ENCODE data around the gene QRICH2.
"Not testable (repeated sequence)": the region's sequence is repeated elsewhere in the genome, so short reads cannot be mapped to it uniquely, and the experiment has no call there.

The QRICH2 gene

DNA sequence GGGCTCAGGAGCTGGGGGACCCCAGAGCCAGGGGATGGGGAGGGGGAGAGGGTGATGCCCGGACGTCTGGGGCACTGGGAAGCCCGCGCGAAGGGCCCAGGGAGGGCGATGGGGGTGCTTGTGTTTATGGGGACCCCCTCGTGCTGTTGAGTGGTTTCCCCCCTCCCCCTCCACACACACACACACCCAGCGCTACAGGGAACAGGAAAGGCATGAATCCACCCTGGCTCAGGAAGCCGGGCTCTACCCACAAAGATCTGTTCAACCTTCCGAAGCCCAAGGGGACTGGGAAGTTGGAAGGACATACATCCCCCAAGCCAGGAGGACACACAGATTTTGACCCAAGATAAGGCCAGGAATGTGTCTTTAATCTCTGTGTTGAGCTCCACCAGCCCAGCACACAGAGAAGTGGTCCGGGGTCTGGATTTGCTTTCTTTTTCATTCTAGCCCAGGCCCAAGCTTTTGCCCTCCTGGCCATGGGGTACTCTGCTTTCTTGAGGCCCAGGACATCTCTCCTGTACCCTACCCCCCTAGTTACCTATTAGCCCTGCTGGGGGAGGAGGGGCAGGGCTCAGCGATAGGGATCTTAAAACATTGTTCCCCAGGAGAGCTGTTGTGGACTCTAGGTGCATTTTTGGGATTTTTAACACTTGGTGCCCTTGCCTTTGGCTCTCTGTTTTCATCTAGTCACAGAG, 41.7 kb downstream of the QRICH2 start:
- no peak for DNase-seq (ENCODE audit: low spot score)

- DNase-seq (ENCODE audit: low spot score) = peak; percentile 47
Measured at GRCh38 chr17:76265624-76266243, 42.3 kb downstream of the QRICH2 start.

- peak; percentile 99 for DNase-seq (ENCODE audit: low spot score)
Measured at GRCh38 chr17:76264755-76265623, 43.1 kb downstream of the QRICH2 start, which contains the start of gene UBALD2. Gene UBALD2 (plus strand): TSS chr17:76265348. CDS start chr17:76265506, 158 bp downstream.

DNA sequence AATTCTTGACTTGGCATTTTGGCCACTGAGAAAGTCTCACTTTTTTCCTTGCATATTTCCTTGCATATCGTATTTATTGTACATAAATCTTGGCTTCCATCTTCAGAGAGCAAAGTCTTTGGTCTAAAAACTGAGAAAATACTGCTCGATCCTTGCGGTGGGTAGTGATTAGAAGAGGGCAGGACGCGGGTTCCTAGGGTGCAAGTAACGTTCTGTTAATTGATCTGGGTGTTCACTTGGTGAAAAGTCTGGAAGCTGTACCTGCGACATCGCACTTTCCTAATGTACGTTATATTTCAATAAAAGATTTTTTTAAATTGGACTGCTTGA, 43.7 kb downstream of the QRICH2 start:
- no peak for DNase-seq (ENCODE audit: low spot score)

- DNase-seq (ENCODE audit: low spot score) = no peak
Measured at GRCh38 chr17:76263896-76264295, 44.2 kb downstream of the QRICH2 start.

GRCh38 chr17:76262732-76263344, 45.2 kb downstream of the QRICH2 start:
- DNase-seq (ENCODE audit: low spot score) = no peak

GRCh38 chr17:76261421-76262215, 46.5 kb downstream of the QRICH2 start:
- DNase-seq (ENCODE audit: low spot score) = peak; percentile 57

GRCh38 chr17:76260669-76261068, 47.4 kb downstream of the QRICH2 start:
- DNase-seq (ENCODE audit: low spot score) = no peak

GRCh38 chr17:76260220-76260619, 47.9 kb downstream of the QRICH2 start:
- no peak for DNase-seq (ENCODE audit: low spot score)

DNA sequence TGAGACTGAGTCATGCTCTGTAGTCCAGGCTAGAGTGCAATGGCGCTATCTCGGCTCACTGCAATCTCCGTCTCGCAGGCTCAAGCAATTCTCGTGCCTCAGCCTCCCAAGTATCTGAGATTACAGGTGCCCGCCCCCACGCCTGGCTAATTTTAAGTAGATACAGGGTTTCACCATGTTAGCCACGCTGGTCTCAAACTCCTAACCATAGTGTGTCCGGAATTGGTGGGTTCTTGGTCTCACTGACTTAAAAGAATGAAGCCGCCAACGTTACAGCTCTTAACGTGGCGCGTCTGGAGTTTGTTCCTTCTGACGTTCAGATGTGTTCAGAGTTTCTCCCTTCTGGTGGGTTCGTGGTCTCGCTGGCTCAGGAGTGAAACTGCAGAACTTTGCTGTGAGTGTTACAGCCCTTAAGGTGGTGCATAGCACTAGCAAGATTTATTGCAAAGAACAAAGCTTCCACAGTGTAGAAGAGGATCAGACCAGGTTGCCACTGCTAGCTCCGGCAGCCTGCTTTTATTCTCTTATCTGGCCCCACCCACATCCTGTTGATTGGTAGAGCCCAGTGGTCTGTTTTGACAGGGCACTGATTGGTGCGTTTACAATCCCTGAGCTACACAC, 51.5 kb downstream of the QRICH2 start:
- not testable (repeated sequence) for DNase-seq (ENCODE audit: low spot score)

DNA sequence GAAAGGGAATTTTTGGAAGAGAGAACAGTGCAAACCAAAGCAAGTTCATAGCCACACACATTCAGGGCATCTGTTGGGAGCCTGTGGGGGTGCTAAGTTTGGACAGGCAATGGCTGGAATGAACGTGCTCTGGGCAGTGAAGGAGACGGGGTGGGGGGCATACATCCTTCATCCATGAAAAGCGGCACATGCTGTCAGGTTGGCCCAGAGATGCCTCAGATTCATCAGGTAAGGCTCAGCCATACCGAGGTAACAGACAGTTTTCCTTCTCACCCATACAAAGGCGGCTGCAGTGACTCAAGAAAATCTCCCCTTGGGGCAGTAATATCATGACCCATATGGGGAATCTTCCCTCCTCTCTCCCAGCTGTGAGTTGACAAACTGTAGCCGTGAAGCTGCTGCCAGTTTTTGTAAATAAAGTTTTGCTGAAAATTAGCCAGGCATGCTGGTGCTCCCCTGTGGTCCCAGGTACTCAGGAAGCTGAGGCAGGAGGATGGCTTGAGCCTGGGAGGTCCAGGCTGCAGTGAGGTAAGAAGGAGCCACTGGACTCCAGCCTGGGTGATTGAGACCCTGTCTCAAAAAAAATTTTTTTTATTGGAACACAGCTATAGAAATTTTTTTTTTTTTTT, 52.2 kb downstream of the QRICH2 start:
- no peak for DNase-seq (ENCODE audit: low spot score)

DNA sequence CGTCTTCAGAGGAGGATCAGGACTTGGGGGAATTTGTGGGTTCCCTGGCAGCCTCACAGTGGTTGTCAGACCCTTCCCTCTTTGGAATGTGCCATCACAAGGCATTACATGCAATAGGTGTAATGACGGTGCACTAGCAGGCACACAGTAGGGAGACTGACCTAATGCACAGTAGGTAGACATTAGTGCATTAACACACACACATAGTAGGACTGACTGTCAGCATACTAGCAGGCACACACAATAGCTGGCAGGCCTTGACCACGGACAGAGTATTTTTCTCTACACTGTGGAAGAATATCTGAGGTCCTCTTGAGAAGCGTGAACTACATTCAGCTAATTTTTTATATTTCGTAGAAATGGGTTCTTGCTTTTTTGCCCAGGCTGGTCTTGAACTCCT, 53.8 kb downstream of the QRICH2 start:
- DNase-seq (ENCODE audit: low spot score) = no peak

GRCh38 chr17:76253841-76254240, 54.2 kb downstream of the QRICH2 start:
- DNase-seq (ENCODE audit: low spot score) = no peak

- not testable (repeated sequence) for DNase-seq (ENCODE audit: low spot score)
Measured at GRCh38 chr17:76252967-76253766, 54.9 kb downstream of the QRICH2 start.

DNA sequence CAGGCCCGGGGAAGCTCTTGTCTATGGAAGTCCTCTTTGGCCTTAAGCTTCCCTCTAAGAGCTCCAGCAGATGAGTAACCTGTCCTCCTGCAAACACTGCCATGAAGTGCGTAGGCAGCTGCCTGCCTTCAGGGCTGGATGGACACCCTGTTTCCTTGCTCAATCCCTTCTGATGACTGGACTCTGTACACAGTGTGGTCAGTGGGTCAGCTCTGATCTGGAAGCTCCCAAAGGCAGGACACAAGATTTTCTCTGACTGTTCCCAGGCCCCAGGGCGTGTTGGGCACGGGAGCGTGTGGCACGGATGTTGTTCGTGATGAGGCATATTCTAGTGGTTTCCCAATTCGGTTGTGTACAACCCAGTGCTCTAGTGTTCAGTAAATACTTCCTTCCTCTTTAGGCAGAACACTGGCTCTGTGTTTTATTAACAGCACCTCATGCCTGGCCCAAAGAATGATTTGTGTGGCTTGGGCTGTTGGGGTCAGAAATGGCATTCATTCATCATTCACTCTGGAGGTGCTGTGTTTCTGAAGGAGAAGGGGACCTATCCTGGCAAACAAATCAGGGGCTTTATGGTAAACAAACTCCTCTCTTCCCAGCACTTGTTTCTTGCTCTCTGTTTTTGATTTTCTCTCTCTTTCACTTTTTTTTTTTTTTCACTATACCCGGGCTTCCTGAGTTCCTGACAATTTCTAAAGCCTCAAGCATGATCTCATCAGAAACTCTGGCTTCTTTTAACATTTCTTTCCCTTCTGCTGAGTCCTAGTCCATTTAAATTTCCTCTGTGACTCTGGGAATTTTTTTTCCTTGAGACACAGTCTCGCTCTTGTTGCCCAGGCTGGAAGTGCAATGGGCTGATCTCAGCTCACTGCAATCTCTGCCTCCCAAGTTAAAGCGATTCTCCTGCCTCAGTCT, 55.8 kb downstream of the QRICH2 start:
- no peak for DNase-seq (ENCODE audit: low spot score)

DNA sequence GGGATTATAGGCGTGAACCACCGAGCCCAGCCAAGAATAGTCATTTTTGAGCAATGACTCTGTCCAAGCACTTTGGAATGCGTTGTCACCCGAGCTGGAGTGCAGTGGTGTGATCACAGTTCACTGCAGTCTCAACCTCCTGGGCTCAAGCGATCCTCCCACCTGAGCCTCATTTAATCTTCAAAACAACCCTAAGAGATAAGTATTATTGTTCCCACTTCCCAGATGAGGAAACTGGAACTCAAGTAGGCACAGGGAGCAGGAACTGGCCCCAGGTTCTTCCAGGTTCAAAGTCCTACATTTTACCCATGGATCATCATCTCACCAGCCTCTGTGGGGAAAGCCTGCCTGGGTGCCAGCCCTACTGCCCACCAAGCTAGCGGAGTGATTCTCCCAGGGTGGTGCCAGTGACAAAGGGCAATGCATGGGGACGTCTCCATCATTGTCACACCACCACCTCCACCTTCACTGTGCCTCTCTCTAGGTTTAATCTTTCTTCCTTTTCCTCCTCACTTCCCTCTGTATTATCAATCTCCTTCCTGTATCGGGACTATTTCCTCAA, 56.5 kb downstream of the QRICH2 start:
- DNase-seq (ENCODE audit: low spot score) = no peak

DNA sequence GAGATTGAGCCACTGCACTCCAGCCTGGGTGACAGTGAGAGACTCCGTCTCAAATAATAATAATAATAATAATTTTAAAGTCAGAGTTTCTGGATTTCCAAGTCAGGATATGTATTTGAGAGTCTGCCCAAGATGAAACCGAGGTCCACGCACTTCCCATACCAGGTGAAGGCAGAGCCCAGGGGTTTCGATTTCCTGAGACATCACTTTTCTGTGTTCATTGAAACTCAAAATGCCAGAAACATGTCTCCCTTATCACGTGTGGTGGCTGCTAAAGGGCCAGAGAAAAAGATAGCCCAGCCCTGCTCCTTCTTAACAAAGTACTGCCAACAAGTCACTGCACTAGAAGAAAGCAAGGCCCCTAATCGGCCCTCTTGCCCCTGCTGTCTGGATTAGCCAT, 57.9 kb downstream of the QRICH2 start:
- no peak for DNase-seq (ENCODE audit: low spot score)

DNA sequence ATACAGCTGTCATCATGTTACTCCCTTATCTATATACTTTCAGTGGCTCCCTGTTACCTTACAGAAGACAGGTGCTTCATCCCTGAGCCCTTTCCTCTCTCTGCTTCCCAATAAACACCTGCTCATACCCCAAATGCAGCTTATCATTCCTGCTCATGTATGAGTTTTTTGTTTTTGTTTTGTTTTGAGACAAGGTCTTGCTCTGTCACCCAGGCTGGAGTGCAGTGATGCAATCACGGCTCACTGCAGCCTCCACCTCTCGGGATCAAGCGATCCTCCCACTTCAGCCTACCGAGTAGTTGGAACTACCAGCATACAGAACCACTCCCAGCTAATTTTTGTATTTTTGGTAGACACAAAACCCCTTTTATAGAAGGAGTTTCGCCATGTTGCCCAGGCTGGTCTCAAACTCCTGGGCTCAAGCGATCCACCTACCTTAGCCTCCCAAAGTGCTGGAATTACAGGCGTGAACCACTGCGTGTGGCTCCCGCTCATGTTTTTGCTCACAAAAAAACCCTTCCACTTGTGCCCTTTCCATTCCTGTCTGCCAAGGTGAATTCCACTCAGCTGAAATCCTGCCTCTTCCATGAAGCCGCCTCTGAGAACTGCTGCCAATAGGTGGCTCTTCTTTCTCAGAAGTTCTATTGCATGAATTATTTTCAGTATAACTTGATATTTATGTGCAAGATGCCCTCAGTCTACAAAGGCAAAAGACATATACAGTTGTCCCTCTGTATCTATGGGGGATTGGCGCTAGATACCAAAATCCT, 59.9 kb downstream of the QRICH2 start:
- DNase-seq (ENCODE audit: low spot score) = no peak

Data from Ammon's horn (tissue), 1 donor.